Lower leg skin (tissue), 3 donors: ENCODE data around the gene SLC25A26.

ENCODE experiments used
- CTCF ChIP-seq, 3 donors: fragments of 450-650 bp; IDR thresholded peaks; one replicate each; pipeline ENCODE4 v1.5.1; 2016; ENCODE audit warnings: antibody characterized with exemption in 3 of 3, mild to moderate bottlenecking in 3 of 3, moderate library complexity in 2 of 3
- POLR2A ChIP-seq, 2 donors: fragments of 450-650 bp; IDR thresholded peaks; one replicate each; pipeline ENCODE4 v1.6.1; 2016 to 2017; ENCODE audit warnings: antibody characterized with exemption in 2 of 2, mild to moderate bottlenecking in 1 of 2, moderate library complexity in 1 of 2

GRCh38 chr3:66256806-66257205 is 36.0 kb downstream of the SLC25A26 start:
- TF ChIP-seq CTCF (IDR thresholded peaks at IDR 0.05) (no peak), POLR2A (IDR thresholded peaks at IDR 0.05) (no peak)
